GDM1 (cell line): ENCODE data around the gene CHD5.

Experiments
- DNase-seq: peaks from one replicate; lab custom pipeline; 2025; lab: John Stamatoyannopoulos, UW

Gene CHD5

DNA sequence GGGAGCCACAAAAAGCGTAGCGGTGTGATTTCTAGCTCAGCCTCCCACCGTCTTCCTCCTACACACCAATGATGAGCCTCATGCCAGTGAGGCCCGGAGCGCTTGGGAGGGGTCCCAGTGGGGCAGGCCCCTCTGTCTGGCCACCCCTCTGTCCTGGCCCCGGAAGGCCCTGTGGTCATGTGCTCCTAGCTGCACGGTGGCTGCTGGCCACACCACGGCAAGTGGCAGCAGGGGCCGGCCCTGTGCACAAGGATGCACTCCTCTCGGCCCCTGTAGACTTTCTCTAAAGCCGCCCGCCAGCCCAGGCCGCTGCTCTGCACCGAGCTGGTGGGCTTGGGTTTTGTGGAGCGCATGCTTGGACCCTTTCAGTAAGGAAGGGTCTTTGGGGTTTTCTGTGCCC lies 80.8 kb downstream of the CHD5 start:
- no peak for DNase-seq

DNA sequence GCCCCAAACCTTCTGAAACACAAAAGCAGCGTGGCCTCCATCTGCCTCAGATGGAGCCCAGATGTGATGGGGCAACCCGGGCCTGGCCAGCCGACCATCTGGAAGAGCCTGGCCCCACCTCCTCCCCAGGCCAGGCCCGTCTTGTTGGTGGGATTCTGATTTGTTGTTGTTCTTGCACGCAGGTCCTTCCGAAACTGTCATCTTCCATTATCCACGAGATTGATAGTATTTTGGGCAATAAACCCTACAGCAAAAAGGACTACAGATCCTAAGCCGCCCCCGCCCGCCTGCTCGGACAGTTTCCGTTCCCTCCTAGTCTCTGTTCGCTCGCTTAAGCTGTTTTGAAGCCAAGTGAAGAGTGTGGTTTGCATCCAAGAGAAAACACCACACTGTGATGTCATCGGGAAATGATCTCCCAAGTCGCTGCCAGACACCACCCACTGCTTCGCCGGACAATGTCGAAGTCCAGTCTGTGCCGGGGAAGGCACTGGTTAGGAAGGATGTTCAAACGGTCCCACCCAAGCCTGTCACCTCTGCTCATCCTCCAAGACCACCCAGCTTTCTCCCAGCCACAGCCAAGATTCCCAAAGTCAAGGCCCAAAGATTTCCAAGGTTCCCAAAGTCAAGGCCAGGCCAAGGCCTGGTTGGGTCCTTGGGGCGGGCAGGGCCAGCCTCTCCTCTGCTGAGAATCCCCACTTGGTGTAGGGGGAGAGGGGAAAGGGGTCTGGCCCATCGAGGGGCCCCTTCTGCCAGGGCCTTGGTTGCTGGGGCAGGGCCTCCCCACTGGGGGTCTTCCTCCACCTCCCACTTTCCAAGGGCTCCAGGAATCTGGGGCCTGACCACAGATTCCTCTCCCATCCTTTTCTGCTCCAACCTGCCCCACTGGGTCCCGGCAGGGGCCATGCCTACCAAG lies 81.6 kb downstream of the CHD5 start:
- no peak for DNase-seq

GRCh38 chr1:6097824-6098223 lies 82.3 kb downstream of the CHD5 start:
- DNase-seq: no peak

DNA sequence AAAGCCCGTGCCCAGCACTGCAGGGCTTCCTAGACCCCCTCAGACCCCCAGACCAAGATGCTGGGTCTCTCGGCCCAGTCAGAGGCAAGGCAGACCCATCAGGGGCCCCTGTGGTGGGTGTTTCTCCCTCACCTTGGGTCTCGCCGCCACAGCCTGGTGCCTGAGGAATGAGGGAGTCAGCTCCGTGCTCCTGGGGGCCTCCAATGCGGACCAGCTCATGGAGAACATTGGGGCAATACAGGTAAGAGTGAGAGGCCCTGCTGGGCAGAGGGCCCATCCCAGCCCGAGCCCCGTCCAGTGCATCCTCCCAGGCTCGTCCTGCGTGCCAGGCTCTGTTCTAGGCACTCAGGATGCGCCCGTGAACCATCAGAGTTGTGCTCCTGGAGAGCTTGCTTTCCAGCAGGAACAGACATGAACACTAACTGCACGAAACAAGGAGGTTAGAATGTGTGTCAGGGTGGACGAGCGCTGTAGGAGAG lies 83.0 kb downstream of the CHD5 start:
- no peak for DNase-seq

DNA sequence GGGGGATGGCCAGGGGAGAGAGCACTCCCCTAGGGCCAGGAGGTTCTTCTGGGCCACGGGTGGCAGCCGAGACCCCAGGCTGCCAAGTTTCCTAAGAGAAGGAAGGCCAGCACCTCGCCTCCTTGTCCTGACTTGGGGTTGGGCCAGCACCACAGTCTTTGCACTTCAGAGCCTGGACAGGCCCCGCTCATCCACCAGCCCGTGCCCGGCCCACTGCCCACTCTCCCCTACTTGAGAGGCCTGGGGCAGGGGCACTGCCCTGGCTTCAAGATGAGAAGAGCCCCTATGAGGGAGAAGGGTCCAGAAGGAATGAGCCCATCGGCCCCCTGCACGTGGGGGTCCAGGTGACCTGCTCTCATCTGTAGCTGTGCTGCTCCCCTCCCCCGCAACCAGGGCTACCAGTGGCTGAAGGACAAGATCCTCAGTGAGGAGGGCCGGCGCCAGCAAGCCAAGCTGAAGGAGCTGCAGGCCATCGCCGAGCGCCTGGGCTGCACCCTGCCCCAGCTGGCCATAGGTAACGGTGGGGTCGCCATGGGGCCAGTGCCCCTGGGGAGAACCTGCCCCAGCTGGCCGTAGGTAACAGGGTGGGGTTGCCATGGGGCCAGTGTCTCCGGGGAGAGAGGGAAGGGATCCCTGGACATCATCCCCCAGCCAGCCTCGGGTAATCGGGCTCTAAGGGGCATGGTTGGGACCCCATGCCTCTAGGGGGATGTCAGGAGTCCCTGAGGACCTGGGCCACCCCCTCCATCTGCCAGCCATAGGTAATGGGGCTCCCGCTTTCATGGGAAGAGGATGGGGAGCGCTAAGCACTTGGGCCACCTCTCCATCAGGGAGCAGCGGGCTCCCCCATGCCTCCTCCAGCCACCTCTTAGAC lies 83.6 kb downstream of the CHD5 start:
- DNase-seq: no peak

DNA sequence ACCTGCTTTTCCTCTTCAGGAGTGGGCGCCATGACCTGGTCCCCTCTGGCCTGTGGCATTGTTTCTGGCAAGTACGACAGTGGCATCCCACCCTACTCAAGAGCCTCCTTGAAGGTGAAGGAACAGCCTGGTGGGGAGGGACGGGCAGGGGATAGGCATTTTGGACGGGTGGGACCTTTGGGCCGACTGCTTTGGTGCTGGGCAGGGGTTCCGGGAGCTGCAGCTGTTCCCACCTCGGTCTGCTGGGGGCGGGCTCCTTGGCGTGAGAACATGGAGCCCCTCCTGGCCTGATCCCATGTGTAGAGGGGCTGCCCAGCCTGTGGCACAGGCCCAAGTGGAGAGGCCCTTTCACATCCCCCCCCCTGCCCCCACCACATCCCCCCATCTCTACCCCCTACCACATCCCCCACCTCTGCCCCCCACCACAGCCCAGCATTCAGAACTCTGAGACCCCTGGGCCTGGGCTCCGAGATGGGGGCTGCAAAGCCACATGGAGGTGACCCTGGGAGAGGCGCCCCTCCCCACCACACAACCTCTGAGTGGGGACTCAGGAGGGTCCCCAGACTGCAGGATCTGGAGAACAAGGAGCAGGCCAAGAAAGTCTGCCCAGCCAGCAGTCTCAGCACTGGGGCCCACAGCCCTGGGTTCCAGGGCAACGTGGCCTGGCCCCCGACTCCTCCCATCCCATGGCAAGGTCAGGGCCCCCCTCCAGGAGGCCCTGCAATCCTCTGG lies 84.4 kb downstream of the CHD5 start:
- DNase-seq: no peak

- no peak for DNase-seq
Observed at GRCh38 chr1:6094801-6095505, 85.2 kb downstream of the CHD5 start.

GRCh38 chr1:6094246-6094645 lies 85.9 kb downstream of the CHD5 start:
- no peak for DNase-seq

- DNase-seq: no peak
Observed at GRCh38 chr1:6093611-6094010, 86.5 kb downstream of the CHD5 start.

DNA sequence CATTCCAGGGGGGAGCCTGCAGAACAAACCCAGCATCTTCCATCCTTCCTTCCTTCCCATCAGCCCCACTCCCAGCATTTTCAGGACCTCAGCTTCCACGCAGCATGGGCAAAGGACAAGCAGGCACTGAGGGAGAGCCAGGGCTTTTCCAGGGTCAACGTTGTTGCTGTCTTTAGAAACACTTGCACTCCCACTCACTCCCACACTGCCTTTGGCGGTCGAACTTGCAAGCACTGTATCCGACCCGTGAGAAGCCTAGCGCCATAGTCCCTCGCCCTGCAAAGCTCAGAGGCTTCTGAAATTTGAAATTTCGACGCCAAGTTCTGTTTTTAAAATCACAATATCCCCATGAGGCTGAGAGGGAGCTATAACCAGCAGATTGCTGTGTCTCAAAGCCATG lies 87.0 kb downstream of the CHD5 start:
- DNase-seq: no peak

DNA sequence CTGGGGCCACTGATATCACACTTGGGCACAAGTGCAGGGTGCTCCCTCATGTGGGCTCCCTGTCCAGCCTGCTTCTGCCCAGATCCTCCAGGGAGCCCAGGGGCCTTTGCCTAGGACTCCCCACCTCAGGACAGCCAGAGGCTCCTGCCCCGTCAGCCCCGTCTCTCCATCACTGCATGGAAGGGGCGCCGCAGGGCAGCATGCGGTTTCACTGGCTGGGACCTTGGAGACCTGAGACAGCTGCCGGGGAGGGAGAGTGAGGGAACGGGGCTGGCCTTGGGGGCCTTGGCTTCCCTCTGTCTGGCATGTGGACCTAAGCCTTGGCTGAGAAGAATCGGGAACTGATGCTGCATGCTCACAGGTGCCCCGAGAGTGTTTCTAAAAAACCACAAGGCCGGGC lies 87.9 kb downstream of the CHD5 start:
- no peak for DNase-seq

GRCh38 chr1:6091823-6092109 lies 88.4 kb downstream of the CHD5 start:
- no peak for DNase-seq

DNA sequence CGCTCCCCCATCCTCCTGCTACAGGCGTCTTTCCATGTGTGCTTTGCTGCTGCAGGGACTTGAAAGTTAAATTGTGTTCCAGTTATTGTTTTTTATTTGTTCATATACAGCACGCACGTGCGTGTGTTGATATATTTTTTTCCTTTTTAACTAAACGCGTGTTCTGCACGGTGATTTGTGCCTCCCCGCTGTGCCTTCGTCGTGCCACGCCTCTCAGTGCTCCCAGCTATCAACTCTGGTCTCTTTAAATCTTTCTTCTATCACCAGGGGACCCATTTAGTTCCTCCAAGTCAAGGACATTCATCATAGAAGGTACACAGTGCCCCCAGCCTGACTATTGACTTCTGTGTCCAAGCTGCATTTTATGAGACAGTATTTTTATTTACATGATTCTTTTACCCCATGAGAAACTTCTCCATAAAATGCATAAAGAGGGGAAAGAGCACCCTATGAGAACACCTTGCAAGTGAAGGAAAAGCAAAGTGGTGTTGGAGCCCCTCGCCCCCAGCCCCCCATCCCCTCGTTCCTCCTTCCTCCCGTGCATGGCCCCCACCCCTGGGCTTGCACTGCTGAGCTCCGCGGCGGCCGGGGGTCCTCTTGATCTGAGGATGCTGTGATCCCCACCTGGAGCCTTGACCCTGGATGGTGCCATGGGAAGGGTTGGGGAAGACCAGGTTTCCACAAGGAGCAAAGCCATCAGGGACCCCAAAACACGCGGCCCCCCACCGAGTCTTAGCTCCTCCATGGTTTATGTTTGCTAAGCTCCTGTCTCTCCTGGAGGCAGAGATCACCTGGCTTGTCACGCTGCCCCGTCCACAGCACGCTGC lies 88.9 kb downstream of the CHD5 start:
- DNase-seq: no peak

- no peak for DNase-seq
Observed at GRCh38 chr1:6090288-6090687, 89.8 kb downstream of the CHD5 start.

GRCh38 chr1:6088956-6089355 lies 91.2 kb downstream of the CHD5 start:
- no peak for DNase-seq

DNA sequence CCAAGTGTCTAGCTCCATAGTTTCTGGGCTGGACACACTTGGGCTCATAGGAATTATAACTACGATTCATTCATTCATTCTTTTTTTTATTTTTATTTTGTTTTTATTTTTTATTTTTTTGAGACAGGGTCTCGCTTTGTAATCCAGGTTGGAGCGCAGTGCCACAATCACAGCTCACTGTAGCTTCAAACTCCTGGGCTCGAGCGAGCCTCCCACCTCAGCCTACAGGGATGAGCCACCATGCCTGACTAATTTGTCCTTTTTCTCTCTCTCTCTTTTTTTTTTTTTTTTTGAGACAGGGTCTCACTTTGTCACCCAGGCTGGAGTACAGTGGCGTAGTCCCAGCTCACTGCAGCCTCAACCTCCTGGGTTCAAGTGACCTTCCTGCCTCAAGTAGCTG lies 92.2 kb downstream of the CHD5 start:
- DNase-seq: no peak

DNA sequence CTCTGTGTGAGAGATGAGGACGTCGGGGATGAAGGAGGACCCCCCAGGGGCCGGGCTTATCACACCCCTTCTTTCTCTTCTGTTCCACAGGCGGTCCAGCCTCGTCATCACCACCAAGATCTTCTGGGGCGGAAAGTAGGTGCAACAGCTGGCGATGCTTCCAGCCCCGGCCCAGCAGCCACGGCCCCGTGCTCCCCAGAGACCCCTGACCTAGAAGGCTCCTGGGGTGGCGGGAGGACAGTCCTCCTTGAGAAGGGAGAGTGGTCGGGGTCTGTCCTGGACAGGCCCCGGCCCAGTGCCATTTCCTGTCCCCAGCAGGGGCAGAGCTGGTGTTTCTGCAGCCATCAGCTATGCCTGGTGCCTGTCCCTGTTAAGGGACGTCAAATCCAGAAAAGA lies 92.7 kb downstream of the CHD5 start:
- DNase-seq: no peak

DNA sequence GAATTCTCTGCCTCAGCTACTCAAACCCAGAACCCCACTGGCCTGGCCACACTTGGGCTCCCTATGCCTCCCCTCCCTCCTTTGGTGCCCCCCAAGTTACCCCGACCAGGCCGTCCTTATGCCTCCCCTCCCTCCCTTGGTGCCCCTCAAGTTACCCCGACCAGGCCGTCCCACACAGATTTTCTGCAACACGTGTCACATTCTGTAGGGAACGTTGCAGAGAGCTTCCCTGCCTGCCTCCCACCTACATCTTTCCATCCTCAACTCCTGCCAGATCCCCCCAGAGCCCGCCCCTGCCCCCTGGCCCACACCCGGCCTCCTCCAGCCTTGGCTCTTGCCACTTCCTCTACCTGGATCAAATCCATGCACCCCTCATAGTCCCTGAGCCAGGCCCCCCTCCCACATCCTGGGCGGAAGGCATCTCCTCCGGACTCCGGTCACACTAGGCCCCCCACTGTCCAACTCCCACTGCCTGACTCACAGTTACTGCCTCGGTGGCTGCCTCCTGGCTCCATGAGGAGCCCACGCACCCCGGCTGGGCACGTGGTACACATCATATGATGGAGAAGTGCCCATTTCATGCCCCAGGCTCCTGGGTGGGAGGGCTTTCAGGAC lies 93.3 kb downstream of the CHD5 start:
- no peak for DNase-seq

GRCh38 chr1:6086358-6086757 lies 93.8 kb downstream of the CHD5 start:
- no peak for DNase-seq

GRCh38 chr1:6085666-6086065 lies 94.5 kb downstream of the CHD5 start:
- no peak for DNase-seq
